Hematopoietic multipotent progenitor cell treated with erythropoietin and hydrocortisone succinate and interleukin-3 and kit ligand, for 17 days (in vitro differentiated cells): ENCODE measurements around the gene SPTA1.

ENCODE experiments used
- DNase-seq: peaks from one replicate; pipeline ENCODE4 v3.0.0-alpha.2; 2015; ENCODE audit warnings: low spot score

Gene SPTA1

GRCh38 chr1:158685085-158685484, 1.4 kb downstream of the SPTA1 start:
- DNase-seq = peak; percentile 76

DNA sequence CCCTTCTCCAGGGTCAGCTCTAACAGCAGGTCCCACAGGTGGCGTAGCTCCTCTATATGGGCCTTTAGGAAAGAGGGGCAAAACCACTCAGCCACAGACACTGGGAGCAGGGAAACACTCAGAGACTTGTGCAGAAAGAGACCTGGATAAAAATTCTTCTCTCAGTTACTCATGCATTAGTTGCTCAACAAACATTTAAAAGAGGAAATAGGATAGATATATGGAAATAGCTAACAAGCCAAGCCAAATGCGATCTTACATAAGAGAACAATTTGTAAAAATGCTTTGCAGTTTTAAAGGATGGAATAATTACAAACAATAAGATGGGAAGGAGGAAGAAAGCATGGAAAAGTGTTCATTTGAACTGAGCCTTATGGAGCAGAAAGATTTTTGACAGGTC, 4.9 kb downstream of the SPTA1 start:
- no peak for DNase-seq

DNA sequence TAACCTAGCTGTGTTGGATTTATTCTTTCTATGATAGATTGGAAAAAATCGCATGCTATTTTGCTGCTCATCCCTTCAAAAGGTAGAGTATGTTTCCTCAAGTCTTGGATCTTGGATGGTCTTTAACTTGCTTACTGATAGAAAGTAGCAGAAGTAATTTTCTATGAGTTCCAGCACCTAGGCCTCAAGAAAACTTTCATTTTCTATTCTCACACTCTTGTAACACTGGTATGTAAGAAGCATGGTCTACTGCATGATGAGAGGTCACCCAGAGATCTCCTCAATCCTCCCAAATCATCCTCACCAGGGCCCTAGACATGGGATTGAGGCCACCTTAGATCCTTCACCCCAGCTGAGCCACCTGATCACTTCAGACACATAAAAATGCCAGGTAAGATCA, 7.2 kb downstream of the SPTA1 start:
- DNase-seq = no peak

- no peak for DNase-seq
Observed at GRCh38 chr1:158675563-158676323, 10.8 kb downstream of the SPTA1 start.

GRCh38 chr1:158674302-158674701, 12.2 kb downstream of the SPTA1 start:
- no peak for DNase-seq

GRCh38 chr1:158666037-158666436, 20.5 kb downstream of the SPTA1 start:
- DNase-seq = no peak

GRCh38 chr1:158654571-158654970, 31.9 kb downstream of the SPTA1 start:
- DNase-seq = no peak

DNA sequence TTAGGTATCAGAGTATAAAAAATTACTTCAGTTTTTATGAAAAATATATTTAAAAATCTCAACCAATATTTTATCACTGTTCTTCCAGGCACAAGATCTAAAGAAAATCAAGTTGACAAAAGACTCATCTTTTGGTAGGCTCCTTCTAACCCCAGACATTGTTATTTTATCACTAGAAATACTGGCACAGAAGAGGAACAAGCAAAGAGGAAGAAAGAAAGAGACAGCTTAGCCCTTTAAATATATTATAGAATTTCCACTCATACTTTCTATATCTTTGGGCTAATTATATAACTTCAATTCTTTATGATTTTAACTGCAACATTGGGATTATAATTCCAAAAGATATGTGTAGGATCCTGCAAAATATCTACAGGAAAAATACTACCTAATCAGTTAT, 32.4 kb downstream of the SPTA1 start:
- no peak for DNase-seq

DNA sequence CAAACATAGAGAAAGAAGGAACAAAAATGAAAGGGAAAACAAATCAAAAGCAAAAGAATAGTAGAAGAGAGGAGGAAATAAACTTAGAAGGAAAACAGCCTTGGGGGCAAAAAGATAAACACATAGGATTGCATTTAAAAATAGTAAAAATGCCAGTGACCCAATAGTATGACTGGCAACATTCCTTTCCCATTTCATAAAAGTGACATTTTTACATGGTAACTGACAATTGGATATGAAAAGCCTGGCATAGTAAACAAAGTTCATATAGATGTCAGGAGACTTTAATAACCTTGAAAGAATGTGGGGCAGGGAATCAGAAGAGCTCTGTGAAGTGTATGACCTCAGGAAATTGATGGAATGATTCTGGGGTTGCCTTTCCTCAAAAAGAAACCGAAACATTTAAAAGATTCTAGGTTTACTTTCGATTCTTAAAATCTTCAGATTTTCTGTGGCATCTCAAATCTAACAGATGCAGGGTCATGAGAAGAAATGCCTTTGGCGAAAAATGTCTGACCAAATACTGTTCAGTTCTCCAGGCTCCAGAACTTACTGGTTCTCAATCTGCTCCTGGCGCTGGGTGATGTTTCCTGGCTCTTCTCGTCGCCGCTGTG, 33.7 kb downstream of the SPTA1 start:
- DNase-seq = no peak

DNA sequence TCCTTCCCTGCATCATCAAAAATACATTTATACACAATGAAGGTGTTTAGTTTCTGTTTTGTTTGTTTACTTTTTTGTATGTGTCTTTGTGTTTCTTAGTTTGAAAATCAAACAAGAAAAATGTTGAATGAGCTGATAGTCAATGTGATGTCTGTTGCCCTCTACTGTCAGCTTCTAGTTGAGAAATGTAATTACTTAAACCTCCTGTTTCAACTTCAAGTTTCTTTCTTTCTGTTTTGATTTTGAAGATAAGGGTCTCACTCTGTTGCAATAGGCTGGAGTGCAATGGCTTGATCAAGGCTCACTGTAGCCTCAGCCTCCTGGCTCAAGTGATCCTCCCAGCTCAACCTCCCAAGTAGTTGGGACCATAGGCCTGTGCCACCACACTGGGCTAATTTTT, 37.5 kb downstream of the SPTA1 start:
- DNase-seq = no peak

DNA sequence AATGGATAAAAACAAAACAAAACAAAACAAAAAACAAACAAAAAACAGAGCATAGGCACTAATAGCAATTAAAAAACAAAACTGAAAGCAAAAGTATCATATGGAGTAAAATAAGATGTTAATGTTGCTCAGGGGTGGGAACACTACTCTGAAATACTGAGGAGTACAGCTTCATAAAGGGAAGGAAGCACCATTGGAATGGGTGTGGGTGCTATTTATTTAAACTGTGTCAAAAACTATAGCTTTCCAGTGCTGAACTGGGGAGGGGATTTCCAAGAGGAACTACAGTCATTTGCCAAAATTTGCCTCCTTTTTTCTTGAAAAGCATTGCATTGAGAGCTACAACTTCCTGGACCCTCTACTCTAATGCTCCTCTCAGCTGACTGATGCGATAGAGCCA, 40.0 kb downstream of the SPTA1 start:
- no peak for DNase-seq

DNA sequence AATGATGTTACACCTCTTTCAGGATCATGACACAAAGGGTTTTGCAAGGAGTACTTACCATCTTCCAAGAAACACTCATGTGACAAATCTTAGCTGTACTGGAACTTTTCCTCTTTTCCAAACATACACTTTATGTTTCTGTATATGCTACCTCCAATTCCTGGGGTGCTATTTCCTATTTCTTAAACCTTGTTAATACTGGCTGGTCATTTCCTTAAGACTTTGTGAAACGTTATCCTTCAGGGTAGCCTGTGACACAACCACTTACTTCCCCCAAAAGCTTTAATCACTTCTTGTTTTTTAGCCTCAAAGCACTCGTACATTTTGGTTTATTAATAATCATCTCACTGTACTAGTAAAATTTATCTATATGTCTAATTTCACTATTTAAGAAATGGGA, 42.1 kb downstream of the SPTA1 start:
- DNase-seq = no peak

GRCh38 chr1:158638904-158639303, 47.6 kb downstream of the SPTA1 start:
- no peak for DNase-seq

- no peak for DNase-seq
Observed at GRCh38 chr1:158638146-158638545, 48.4 kb downstream of the SPTA1 start.

- DNase-seq = no peak
Observed at GRCh38 chr1:158613764-158614163, 72.8 kb downstream of the SPTA1 start.

DNA sequence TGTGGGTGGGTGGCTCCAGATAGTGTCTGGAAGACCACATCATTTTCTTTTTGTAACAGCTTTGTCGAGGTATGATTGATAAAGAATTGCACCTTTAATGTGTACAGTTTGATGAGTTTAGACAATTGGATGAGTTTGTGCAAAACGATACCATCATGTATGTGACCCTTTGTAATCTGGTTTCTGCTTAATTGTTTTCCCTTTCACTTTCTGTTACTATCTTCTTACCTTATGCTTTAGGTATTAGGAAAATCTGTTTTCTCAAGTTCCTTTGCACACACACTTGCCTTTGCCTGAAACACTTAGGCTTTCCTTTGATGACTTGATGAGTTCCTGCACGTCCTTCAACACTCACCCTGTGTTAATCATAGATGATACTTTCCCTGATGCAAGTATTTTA, 74.6 kb downstream of the SPTA1 start:
- DNase-seq = peak; percentile 5

DNA sequence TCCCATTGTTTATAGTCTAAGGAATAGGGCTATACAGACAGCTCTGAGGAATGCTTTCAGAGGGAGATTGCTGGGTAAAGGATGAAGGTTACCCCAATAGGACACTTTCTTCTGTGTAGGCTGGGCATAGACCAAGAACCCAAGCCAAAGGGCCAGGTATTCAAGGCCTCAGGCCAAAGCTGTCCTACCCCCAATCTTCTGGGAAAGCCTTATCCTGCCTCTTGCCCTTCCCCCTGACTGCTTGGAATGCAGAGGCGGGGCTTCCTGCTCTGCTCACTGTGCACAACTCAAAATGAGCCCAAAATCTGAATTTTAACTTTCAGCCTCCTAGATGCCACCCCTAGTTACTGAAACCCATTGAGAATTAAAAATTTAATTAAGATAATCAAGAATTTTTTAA, 79.2 kb downstream of the SPTA1 start:
- no peak for DNase-seq

- DNase-seq = no peak
Observed at GRCh38 chr1:158604968-158605367, 81.5 kb downstream of the SPTA1 start, which contains the start of gene OR10Z1. Gene OR10Z1 (plus strand): TSS chr1:158605268. CDS start chr1:158606439, 1,171 bp downstream.

GRCh38 chr1:158600735-158601134, 85.8 kb downstream of the SPTA1 start:
- no peak for DNase-seq

DNA sequence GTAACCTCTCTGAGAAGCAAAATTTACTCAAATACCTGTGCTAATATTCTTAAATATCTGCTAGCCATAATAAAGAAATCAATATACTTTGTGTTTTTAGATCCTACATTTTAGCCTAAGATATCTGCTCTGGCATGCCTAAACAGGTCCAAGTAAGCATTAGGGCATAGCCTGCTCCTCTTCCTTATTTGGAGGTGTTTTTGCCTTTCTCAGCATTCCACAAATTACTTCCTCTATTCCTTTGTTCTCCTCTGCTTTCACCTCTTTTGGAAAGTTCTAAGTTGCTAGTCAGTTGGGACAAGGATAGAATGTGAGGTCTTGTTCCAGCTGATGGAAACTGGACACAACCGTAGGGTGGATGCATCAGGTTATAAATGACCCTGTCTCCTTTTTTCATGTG, 99.6 kb downstream of the SPTA1 start:
- DNase-seq = no peak

DNA sequence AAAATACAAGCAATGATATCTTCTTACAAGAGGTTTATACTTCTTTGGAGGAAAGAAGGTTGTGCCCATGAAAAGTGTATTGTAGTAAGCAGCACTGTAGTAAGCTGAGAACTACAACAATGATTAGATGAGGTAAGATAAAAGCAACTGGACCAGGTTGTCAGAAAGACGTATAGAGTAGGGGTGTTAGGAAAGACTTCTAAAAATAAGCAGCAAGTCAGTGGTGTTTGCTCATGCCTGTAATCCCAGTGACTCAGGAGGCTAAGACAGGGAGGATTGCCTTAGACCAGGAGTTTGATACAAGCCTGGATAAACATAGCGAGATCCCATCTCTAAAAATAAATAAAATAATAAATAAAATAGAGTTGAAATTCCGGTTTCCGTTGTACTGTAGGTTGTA, 102.6 kb downstream of the SPTA1 start:
- DNase-seq = no peak

DNA sequence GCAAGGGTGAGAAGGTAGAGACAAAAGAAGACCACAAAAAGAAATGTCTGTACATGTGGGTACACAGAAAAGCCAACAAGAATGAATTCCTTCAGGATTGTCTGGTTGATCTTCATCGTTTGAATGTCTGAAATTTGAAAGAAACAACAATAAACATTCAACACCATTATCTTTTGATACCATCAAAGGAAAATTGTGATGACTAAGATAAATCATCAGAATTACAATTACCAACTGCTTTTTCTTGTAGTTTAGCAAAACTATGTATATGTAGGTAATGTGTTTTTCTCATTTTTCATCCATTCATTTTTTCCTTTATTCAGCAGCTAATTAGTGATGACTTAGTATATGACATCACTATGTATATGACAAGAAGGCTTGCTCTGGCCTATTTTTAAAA, 106.8 kb downstream of the SPTA1 start, which contains the start of gene OR10X1:
Gene OR10X1 (minus strand): TSS at position 167 of the 400 bp plus-strand sequence. CDS start 0 bp downstream, at position 167.
- DNase-seq = no peak

DNA sequence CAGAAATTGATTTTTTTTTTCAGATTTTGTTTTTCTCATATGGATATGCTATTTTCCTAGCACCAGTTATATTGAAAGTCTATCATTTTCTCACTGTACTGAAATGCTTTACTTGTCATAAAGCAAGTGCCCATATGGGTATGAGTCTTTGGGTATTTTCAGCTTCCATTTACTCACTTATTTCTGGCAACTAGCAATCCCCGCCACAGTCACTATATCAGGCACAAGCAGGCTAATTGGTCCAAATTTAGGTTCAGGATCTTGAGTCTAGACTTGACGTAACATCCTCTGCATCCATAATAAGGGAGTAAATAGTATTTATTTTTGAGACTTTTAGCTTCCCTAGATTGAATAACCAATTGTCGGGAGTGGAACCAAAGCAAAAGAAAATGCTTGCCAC, 109.0 kb downstream of the SPTA1 start:
- DNase-seq = no peak

GRCh38 chr1:158572226-158572625, 114.3 kb downstream of the SPTA1 start:
- DNase-seq = no peak
